MCF 10A (cell line): Measurements from ENCODE around the gene PHAF1. TPM values are rescaled to one million over a fixed set of nuclear protein-coding genes. Genes with fewer than 3 reads are reported as not detected.

ENCODE experiments used
- BruUV-seq: library from RNA; stranded (reverse); fragments of 400-500 nt; replicated peaks from 2 replicates; lab custom pipeline; 2021; lab: Mats Ljungman, UMichigan
- CTCF ChIA-PET: fragments of 300-600 bp; sonication (Branson Sonifier 250); formaldehyde crosslinking; extraction: SDS; loops from one replicate; lab custom pipeline; 2021; ENCODE audit warnings: antibody characterized with exemption, inconsistent platforms; lab: Yijun Ruan, JAX
- POLR2A ChIA-PET: fragments of 300-600, 350-650 bp; sonication (Branson Sonifier 250); formaldehyde crosslinking; extraction: SDS; loops from one replicate; lab custom pipeline; 2020; ENCODE audit warnings: antibody characterized with exemption, inconsistent platforms; lab: Yijun Ruan, JAX
- DNase-seq: peaks from one replicate; pipeline ENCODE4 v3.0.0-alpha.2; 2018; ENCODE audit not compliant: unreplicated experiment
- H3K27ac Mint-ChIP-seq: one replicate; pipeline ENCODE4 v1.8.0; 2022; ENCODE audit warnings: mild to moderate bottlenecking, low read depth, mixed read lengths; ENCODE audit not compliant: unreplicated experiment
- H3K27me3 Mint-ChIP-seq: one replicate; pipeline ENCODE4 v1.8.0; 2022; ENCODE audit warnings: mixed read lengths; ENCODE audit not compliant: insufficient read depth, unreplicated experiment
- H3K36me3 Mint-ChIP-seq: one replicate; pipeline ENCODE4 v1.8.0; 2022; ENCODE audit warnings: mild to moderate bottlenecking, moderate library complexity, mixed read lengths; ENCODE audit not compliant: insufficient read depth, unreplicated experiment
- H3K4me1 Mint-ChIP-seq: one replicate; pipeline ENCODE4 v1.8.0; 2022; ENCODE audit warnings: mixed read lengths; ENCODE audit not compliant: insufficient read depth, unreplicated experiment
- H3K4me3 Mint-ChIP-seq: one replicate; pipeline ENCODE4 v1.8.0; 2022; ENCODE audit warnings: mild to moderate bottlenecking, moderate library complexity, mixed read lengths; ENCODE audit not compliant: unreplicated experiment
- H3K9me3 Mint-ChIP-seq: one replicate; pipeline ENCODE4 v1.8.0; 2022; ENCODE audit warnings: mixed read lengths; ENCODE audit not compliant: unreplicated experiment
- CTCF ChIP-seq: fragments of 200-600 bp; IDR thresholded peaks from one replicate; pipeline ENCODE4 v1.8.0; 2022; ENCODE audit warnings: antibody characterized with exemption, mild to moderate bottlenecking; ENCODE audit not compliant: unreplicated experiment
- intact Hi-C: fragments of 100-400 bp; cut with micrococcal nuclease; formaldehyde crosslinking; loops from 2 replicates; pipeline ENCODE4 v1.14.1; 2022
- total RNA-seq: library from RNA; stranded (reverse); gene quantifications from 2 replicates; pipeline ENCODE4 v1.2.3, GENCODE V29; 2022

The PHAF1 gene
- total RNA-seq, 1 experiment from 2014 or later, result 14.5 TPM

- no TSS peak for BruUV-seq
- no peaks in the 10 kb centered on the region for H3K4me1 Mint-ChIP-seq
- ChIA-PET POLR2A (interaction anchor here (1.6 kb wide), 1 partner anchor 11 kb away, joined by 3 read pairs; no protein-coding TSS in a partner anchor), CTCF (interaction anchor here (0.5 to 0.7 kb wide), 3 partner anchors 15 to 328 kb away, joined by 3 read pairs; partner anchors contain the start of gene ZDHHC1)
- intact Hi-C loops, result no loop called here
- no peak for DNase-seq
- no peaks in the 10 kb centered on the region for H3K9me3 Mint-ChIP-seq
- no peaks in the 10 kb centered on the region for H3K27me3 Mint-ChIP-seq
- no peak overlapping the region for H3K27ac Mint-ChIP-seq
- peaks cover 7% of the 10 kb centered on the region for H3K36me3 Mint-ChIP-seq
- no peak for TF ChIP-seq CTCF
- no peak overlapping the region for H3K4me3 Mint-ChIP-seq
These were observed 21.9 kb upstream of the PHAF1 start for GRCh38 chr16:67087803-67088202.

GRCh38 chr16:67088551-67088950 is 21.2 kb upstream of the PHAF1 start:
- Mint-ChIP-seq H3K36me3 (peaks cover 7% of the 10 kb centered on the region), H3K4me3 (no peak overlapping the region), H3K9me3 (no peaks in the 10 kb centered on the region), H3K4me1 (no peaks in the 10 kb centered on the region), H3K27me3 (no peaks in the 10 kb centered on the region), H3K27ac (no peak overlapping the region)
- BruUV-seq, result no TSS peak
- TF ChIP-seq CTCF, result no peak
- POLR2A ChIA-PET, result no interaction called here
- CTCF ChIA-PET, result interaction anchor here (0.5 kb wide), 1 partner anchor 51 kb away, joined by 3 read pairs; no protein-coding TSS in a partner anchor
- intact Hi-C loops, result no loop called here
- no peak for DNase-seq

GRCh38 chr16:67089101-67089500 is 20.6 kb upstream of the PHAF1 start:
- no peak for TF ChIP-seq CTCF
- H3K27ac Mint-ChIP-seq, result peak overlapping the region; percentile 60
- ChIA-PET CTCF (no interaction called here), POLR2A (no interaction called here)
- no peak for DNase-seq
- intact Hi-C loops, result no loop called here
- H3K9me3 Mint-ChIP-seq, result no peaks in the 10 kb centered on the region
- no peak overlapping the region for H3K4me3 Mint-ChIP-seq
- no peaks in the 10 kb centered on the region for H3K27me3 Mint-ChIP-seq
- H3K4me1 Mint-ChIP-seq, result no peaks in the 10 kb centered on the region
- H3K36me3 Mint-ChIP-seq, result peaks cover 7% of the 10 kb centered on the region
- BruUV-seq, result no TSS peak

GRCh38 chr16:67091906-67092566 is 17.7 kb upstream of the PHAF1 start:
- H3K27ac Mint-ChIP-seq, result no peak overlapping the region
- intact Hi-C loops, result no loop called here
- BruUV-seq, result no TSS peak

More at GRCh38 chr16:67091906-67092566, 17.7 kb upstream of the PHAF1 start:
- H3K9me3 Mint-ChIP-seq, result no peaks in the 10 kb centered on the region
- CTCF ChIA-PET, result interaction anchor here (0.9 kb wide), 1 partner anchor 8 kb away, joined by 4 read pairs; no protein-coding TSS in a partner anchor
- no peak overlapping the region for H3K4me3 Mint-ChIP-seq
- H3K36me3 Mint-ChIP-seq, result peaks cover 19% of the 10 kb centered on the region
- no peaks in the 10 kb centered on the region for H3K27me3 Mint-ChIP-seq
- no peak for TF ChIP-seq CTCF
- DNase-seq, result no peak
- POLR2A ChIA-PET, result no interaction called here
- no peaks in the 10 kb centered on the region for H3K4me1 Mint-ChIP-seq
